Measurements from ENCODE around the gene ACSL5.

The ACSL5 gene

DNA sequence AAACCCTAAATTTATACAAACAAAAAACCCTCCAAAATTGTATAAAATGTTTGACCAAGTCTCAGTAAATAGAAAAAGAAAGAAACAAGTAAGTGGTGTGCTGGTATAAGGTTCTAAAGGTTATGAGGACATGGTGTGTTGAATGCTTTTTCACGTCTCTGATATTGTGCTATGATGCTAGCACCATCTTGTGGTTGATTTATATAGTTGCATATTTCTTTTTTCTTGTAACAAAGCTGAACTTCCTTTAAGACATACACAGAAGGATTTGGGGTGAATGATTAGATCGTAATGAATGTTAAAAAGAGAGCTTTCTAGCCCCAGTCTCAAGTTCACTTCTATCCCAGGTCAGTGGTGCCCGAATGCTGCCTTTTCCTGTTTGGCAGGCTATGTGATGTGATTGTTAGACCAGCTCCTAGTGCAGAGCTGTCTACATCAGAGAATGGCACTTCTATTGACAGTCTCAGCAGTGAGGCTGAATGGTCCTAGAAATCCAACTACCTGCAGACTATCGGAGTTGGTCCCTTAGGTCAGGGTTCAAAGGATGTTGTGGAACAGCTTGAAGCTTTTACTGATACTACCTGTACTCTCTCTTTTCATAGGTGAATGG, 98.1 kb downstream of the ACSL5 start:
- DNase-seq: peak; percentile 49

DNA sequence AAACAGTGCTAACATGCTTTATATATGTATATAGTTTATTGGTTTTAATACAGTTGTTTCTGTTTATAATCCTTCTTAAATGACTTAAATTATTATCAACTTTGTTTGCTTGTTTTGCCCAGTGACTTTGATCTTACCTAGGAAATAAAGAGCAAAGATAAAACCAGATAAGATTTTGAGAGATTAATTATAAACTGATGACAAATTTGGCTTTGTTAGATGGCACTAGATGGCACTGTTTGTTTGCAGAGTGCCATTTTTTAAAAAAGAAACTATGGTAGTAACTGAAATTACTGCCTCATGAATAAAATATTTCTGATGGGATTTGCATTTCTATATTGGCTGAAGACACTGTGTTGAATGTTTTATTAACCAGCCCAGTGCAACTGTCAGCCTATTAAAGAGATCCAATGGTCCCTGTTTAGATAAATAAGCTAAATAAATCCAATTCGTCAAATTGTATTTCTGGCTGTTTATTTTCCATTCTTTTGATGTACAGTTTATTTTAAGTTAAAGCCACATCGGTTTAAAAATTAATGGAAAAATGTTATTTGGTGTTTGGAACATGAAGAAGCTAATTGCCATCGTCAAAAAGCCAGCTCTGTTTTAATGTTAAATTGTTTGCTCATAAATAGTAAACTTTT, 101.8 kb downstream of the ACSL5 start:
- no peak for DNase-seq
